Pancreas (tissue), 10 donors: ENCODE results near the gene NHLRC4. TPM values are rescaled to one million over a fixed set of nuclear protein-coding genes. Genes with fewer than 3 reads are reported as not detected.

Source experiments
- ATAC-seq, 4 donors: fragments of 200-7000 bp; cut with Tn5 transposase; one replicate each; pipeline versions ENCODE4 v1.8.0 to v1.9.1; 2020; ENCODE audit warnings: mild to moderate bottlenecking in 4 of 4, moderate library complexity in 4 of 4
- DNase-seq, 6 donors: peaks; one replicate each; pipeline ENCODE4 v3.0.0-alpha.2; 2020
- FAIRE-seq: peaks from 2 replicates; lab custom pipeline; 2012; peaks lifted over from hg19 to GRCh38; lab: Jason Lieb, UNC
- H3K27ac ChIP-seq, 4 donors: fragments of 200-600 bp; sonication (generic); 1 replicate in 3 of 4; 2 replicates in 1 of 4; pipeline versions ENCODE4 v1.5.0 to v1.8.0; 2020
- H3K27me3 ChIP-seq, 4 donors: fragments of 200-600 bp; one replicate each; pipeline ENCODE4 v1.8.0; 2021
- H3K36me3 ChIP-seq, 3 donors: fragments of 200-600 bp; sonication (generic) in 1 of 3; one replicate each; pipeline versions ENCODE4 v1.5.0 to v1.8.0; 2020 to 2021
- H3K4me1 ChIP-seq, 3 donors: fragments of 200-600 bp; one replicate each; pipeline ENCODE4 v1.8.0; 2021
- H3K4me3 ChIP-seq, 4 donors: fragments of 200-600 bp; sonication (generic) in 2 of 4; one replicate each; pipeline versions ENCODE4 v1.5.0 to v1.8.0; 2020 to 2021
- H3K9me3 ChIP-seq, 4 donors: fragments of 200-600 bp; one replicate each; pipeline ENCODE4 v1.8.0; 2021
- CTCF ChIP-seq, 4 donors: fragments of 200-600 bp; sonication (generic) in 3 of 4; IDR thresholded peaks; one replicate each; pipeline versions ENCODE4 v1.5.0 to v1.8.0; 2021; ENCODE audit warnings: antibody characterized with exemption in 4 of 4
- WGBS, 2 donors: extraction: QIAGEN DNeasy Blood & Tissue Kit; methylation state at CpG; one replicate each; pipeline ENCODE4 v1.1.7; 2013; 5-methylcytosine and 5-hydroxymethylcytosine counted together
- intact Hi-C, 3 donors: fragments of 100-400 bp; cut with DNase I; formaldehyde crosslinking; loops; one replicate each; pipeline versions ENCODE4 v1.11.1 to v1.14.2; 2022
- polyA plus RNA-seq, 2 donors: library from polyadenylated mRNA; stranded (reverse); fragments of 200-250 nt; gene quantifications; one replicate each; pipeline ENCODE4 v1.2.3, GENCODE V29; 2013
- total RNA-seq, 6 donors: library from RNA; stranded (reverse); fragmentation: NEBNext Ultra II Directional in 4 of 6; extraction: Animal tissue kit (Norgen Biotek cat#: 25700) in 4 of 6; gene quantifications; one replicate each; pipeline versions ENCODE4 v1.2.1 to v1.2.4, GENCODE V29; 2021 to 2023
- donor health status: healthy with polysubstance abuse.
- donor health status: DM: no; HTN: no; CAD: no; lungs with moderate emphysema.
- donor health status: DM: no; HTN: no; CAD: no.
- donor health status: control.
- donor health status: control.
- donor health status: Bipolar disorder and iron deficiency.
- donor health status: DM: yes; HTN: yes; CAD: no.
- donor health status: DM: no; HTN: no; CAD: no.
- donor health status: DM: no; HTN: no; CAD: no.
- donor health status: DM: yes; HTN: yes; CAD: no.

The NHLRC4 gene
- total and polyA plus RNA-seq, 8 donors = 0.05 to 0.28 (median 0.14) TPM; not detected in 2

- H3K4me3 ChIP-seq = peak overlapping the region in 3 of 4 donors; percentile 43 to 65 (median 65)
Measured at GRCh38 chr16:591231-591630, 24.4 kb downstream of the NHLRC4 start.

GRCh38 chr16:591892-592517 lies 25.2 kb downstream of the NHLRC4 start:
- peak overlapping the region in 3 of 4 donors; percentile 7 to 65 (median 65) for H3K4me3 ChIP-seq
- intact Hi-C loops = no loop called here

More at GRCh38 chr16:591231-591630, 24.4 kb downstream of the NHLRC4 start:
- ATAC-seq (no peak), DNase-seq (peak in 4 of 6 donors; percentile 15 to 55 (median 24)), FAIRE-seq (no peak)
- intact Hi-C loops = no loop called here
- Histone ChIP-seq H3K9me3 (no peaks in the 10 kb centered on the region), H3K27me3 (no peaks in the 10 kb centered on the region), H3K4me1 (peaks cover 51 to 65% (median 60%) of the 10 kb centered on the region in 3 donors), H3K27ac (peak overlapping the region in 3 of 4 donors; percentile 97 to 98 (median 97)), H3K36me3 (no peaks in the 10 kb centered on the region)
- WGBS, 2 donors = 31 to 50% methylated on average over 8 of the region's 8 CpGs
- TF ChIP-seq CTCF (IDR thresholded peaks at IDR 0.05) = no peak

GRCh38 chr16:592518-593306 lies 25.9 kb downstream of the NHLRC4 start:
- intact Hi-C loops = no loop called here
- DNase-seq (peak; percentile 69 to 89 (median 77)), FAIRE-seq (no peak), ATAC-seq (peak in 2 of 4 donors; percentile 0 to 5)
- Histone ChIP-seq H3K36me3 (no peaks in the 10 kb centered on the region), H3K27ac (peak overlapping the region; percentile 86 to 98 (median 97)), H3K4me3 (peak overlapping the region in 3 of 4 donors; percentile 7 to 65 (median 65)), H3K4me1 (peaks cover 53 to 58% (median 55%) of the 10 kb centered on the region in 3 donors), H3K27me3 (no peaks in the 10 kb centered on the region), H3K9me3 (no peaks in the 10 kb centered on the region)
- 49 to 61% methylated on average over 24 of the region's 24 CpGs for WGBS, 2 donors
- TF ChIP-seq CTCF (IDR thresholded peaks at IDR 0.05) = no peak

More at GRCh38 chr16:591892-592517, 25.2 kb downstream of the NHLRC4 start:
- no peaks in the 10 kb centered on the region for H3K27me3 ChIP-seq
- H3K4me1 ChIP-seq = peaks cover 58 to 65% (median 60%) of the 10 kb centered on the region in 3 donors
- ATAC-seq = no peak
- 59 to 72% methylated on average over 15 of the region's 15 CpGs for WGBS, 2 donors
- H3K36me3 ChIP-seq = no peaks in the 10 kb centered on the region
- no peak for FAIRE-seq
- peak in 3 of 6 donors; percentile 23 to 58 (median 43) for DNase-seq
- H3K9me3 ChIP-seq = no peaks in the 10 kb centered on the region
- TF ChIP-seq CTCF (IDR thresholded peaks at IDR 0.05) = no peak
- H3K27ac ChIP-seq = peak overlapping the region; percentile 86 to 98 (median 97)

- no peaks in the 10 kb centered on the region for H3K9me3 ChIP-seq
- peak overlapping the region in 2 of 4 donors; percentile 13 to 65 for H3K4me3 ChIP-seq
- intact Hi-C loops = no loop called here
- no peaks in the 10 kb centered on the region for H3K36me3 ChIP-seq
- peak overlapping the region; percentile 86 to 98 (median 97) for H3K27ac ChIP-seq
- peaks cover 50 to 53% (median 52%) of the 10 kb centered on the region in 3 donors for H3K4me1 ChIP-seq
- H3K27me3 ChIP-seq = no peaks in the 10 kb centered on the region
- FAIRE-seq (no peak), DNase-seq (peak; percentile 71 to 93 (median 87)), ATAC-seq (peak; percentile 44 to 52 (median 50))
- TF ChIP-seq CTCF (IDR thresholded peaks at IDR 0.05) = no peak
- WGBS, 2 donors = 15 to 25% methylated on average over 9 of the region's 9 CpGs
Measured at GRCh38 chr16:593406-593805, 26.6 kb downstream of the NHLRC4 start.
